HK-2 (cell line): ENCODE measurements around the gene NUTM2F.
"Not testable (repeated sequence)": the region's sequence is repeated elsewhere in the genome, so short reads cannot be mapped to it uniquely, and the experiment has no call there.

Experiments
- DNase-seq: peaks from one replicate; pipeline ENCODE4 v3.0.0-alpha.2; 2018; ENCODE audit not compliant: unreplicated experiment

NUTM2F gene, protein sequence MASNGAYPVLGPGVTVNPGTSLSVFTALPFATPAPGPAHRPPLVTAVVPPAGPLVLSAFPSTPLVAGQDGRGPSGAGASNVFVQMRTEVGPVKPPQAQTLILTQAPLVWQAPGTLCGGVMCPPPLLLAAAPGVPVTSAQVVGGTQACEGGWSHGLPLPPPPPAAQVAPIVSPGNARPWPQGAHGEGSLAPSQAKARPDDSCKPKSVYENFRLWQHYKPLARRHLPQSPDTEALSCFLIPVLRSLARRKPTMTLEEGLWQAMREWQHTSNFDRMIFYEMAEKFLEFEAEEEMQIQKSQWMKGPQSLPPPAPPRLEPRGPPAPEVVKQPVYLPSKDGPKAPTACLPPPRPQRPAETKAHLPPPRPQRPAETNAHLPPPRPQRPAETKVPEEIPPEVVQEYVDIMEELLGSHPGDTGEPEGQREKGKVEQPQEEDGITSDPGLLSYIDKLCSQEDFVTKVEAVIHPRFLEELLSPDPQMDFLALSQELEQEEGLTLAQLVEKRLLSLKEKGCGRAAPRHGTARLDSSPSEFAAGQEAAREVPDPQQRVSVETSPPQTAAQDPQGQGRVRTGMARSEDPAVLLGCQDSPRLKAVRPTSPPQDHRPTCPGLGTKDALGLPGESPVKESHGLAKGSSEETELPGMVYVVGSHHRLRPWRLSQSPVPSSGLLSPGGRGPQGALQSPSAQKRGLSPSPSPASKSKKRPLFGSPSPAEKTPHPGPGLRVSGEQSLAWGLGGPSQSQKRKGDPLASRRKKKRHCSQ

DNA sequence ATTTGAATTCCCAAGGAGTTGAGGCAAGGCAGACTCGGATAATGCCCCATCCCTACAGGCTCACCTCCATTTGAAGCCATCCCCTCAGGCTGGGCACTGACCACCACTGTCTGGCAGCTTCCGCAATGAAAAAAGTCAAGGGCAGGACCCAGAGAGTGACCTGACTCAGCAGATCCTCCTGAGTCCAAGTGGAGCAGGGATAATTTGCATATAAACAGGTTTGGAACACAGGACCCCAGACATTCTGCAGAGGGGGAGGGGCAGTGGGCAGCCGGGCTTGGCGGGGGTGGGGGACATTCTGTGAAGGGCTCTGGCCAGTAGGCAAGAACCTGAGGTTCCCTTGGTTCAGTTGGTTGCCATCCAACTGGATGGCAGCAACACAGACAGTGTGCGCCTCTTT, at the start of gene NUTM2F:
TSS of gene NUTM2F (minus strand) at position 101 of the 400 bp plus-strand sequence. CDS start at position 80, 21 bp downstream.
- not testable (repeated sequence) for DNase-seq

DNA sequence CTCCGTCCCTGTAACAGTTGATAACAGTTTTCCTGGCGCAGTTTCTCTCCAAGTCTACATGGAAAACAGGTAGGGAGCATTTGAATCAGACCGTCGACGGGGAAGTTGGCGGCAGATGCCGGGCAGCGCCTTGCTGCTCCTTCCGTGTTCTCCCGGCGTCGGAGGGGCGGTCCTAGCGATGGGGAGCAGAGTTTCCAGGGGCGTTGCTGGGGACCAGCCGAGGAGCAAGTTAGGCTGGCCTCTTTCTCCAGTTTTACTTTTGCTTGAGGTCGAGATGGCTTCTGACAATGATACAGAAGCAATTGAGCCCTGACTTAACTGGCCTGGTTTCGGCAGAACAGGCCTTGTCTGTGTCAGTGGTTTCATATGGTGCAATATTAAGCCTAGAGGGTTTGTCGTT, 46.8 kb upstream of the NUTM2F start:
- DNase-seq = peak; percentile 2

DNA sequence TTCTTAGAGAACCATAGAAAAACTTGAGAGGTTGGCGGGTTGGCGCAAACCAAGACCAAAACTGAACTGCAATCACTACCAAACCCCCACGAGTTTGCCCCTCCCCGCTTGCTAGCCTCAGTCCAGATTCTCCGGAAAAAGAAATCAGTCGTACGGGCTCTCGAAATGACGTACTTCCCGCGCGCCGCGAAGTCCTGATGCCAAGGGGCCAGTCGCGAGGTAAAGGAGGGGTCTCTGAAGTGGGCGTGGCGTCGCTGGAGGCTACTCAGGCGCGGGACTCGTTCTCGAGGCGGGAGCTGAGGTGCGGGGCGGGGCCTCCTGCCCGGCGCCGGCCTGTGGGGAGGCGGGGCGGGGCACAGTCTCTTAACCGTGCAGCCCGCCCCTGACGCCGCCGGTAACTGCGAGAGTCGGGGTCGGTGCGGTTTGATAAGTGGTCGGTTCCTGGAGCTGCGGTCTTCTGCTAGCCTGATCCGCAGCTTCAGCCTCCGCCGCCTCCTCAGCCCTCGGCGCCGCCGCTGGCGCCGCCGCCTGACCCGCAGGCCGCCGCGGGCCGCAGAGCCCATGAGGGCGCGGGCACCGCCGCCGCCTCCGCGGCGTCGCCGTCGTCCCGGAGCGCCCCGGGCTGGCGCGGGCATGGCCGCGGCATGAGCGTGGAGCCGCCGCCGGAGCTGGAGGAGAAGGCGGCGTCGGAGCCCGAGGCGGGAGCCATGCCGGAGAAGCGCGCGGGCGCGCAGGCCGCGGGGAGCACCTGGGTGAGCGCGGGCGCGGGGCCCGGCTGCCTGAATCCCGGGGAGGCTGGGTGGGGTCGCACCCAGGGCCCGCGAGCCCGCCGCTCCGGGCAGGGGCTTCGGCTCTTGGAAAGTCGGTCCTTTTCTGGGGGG, 46.0 kb upstream of the NUTM2F start:
- DNase-seq = peak; percentile 85

DNA sequence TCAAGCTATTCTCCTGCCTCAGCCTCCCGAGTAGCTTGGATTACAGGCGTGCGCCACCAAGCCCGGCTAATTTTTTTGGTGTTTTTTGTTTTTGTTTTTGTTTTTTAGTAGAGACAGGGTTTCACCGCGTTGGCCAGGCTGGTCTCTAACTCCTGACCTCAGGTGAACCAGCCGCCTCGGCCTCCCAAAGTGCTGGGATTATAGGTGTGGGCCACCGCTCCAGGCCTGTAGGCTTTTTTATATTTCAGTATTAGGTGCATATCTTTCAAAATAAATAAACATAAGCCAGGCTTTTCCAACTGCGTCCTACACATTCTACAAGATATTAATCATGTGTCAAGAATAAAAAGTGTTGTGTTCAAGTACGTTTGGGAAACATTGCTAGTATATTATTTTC, 45.3 kb upstream of the NUTM2F start:
- not testable (repeated sequence) for DNase-seq

DNA sequence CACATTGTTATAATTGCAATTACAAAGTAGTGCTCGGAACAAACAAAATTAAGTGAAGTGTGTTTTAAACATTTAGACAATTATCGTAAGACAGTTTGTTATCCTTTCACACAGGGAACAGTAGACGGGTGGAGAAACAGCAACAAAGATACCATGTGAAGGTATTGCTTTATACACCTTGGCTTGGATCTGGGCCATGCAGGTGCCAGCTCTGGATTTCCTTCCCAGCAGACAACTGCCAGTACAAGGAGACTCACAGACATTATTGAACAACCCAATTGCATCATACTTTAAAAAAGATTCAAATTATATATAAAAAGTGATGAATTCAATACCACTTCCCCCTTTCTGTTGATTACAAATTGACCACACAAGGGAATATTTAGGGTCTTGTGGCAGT, 41.8 kb upstream of the NUTM2F start:
- not testable (repeated sequence) for DNase-seq

DNA sequence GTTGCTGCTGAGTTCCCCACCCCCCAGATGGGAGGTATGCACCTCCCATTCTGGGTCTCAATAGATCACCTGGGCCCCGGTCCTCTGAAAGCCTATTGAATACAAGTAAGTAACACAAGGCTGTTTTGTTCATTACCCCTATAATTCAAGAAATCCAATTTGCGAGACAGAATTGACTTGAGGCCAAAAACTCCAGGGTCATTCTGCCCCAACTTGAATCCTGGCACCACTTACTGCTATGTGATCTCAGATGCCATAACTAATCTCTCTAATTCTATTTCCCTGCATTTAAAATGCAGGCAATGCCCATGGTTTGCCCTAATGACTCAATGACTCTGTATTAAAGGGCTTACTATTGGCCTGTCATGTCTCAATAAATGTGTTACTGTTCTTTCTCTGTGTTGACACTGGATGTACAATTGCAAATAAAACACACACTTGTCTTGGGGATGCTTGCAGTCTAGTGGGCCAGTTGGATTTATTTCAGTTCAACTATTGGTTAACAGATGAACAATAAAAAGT, 35.7 kb upstream of the NUTM2F start:
- not testable (repeated sequence) for DNase-seq

DNA sequence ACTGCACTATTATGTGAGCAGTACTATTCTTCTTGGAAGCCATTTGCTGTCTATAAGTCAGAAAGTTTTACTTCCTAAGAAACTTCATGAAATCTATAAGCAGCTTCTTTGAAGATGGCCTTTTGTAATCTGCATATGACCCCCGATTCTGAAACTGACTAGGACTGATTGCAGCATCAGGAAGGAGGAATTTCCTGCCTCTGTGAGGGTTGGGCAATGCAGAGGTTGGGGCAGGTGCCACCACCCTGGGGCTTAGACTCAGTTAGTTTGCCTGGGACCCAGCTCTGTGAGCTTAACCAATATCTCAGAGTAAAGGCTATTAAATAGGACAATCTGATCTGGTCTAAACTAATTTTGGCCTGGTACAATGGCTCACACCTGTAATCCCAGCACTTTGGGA, 28.7 kb upstream of the NUTM2F start:
- DNase-seq = not testable (repeated sequence)

DNA sequence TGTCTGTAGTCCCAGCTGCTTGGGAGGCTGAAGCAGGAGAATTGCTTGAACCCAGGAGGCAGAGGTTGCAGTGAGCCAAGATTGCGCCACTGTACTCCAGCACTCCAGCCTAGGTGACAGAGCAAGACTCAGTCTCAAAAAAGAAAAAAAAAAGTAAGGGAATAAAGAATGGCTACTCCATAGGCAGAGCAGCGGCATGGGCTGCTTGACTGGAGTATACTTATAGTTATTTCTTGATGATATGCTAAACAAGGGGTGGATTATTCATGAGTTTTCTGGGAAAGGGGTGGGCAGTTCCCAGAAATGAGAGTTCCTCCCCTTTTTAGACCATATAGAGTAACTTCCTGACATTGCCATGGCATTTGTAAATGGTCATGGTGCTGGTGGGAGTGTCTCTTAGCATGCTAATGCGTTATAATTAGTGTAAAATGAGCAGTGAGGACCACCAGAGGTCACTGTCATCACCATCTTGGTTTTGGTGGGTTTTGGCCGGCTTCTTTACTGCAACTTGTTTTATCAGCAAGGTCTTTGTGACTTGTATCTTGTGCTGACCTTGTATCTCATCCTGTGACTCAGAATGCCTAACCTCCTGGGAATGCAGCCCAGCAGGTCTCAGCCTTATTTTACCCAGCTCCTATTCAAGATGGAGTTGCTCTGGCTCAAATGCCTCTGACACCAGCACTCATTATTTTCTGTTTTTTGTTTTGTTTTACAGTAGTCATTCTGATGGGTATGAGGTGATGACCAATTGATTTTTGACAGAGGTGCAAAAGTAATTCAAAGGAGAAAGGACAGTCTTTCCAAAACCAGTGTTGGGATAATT, 23.7 kb upstream of the NUTM2F start:
- not testable (repeated sequence) for DNase-seq

DNA sequence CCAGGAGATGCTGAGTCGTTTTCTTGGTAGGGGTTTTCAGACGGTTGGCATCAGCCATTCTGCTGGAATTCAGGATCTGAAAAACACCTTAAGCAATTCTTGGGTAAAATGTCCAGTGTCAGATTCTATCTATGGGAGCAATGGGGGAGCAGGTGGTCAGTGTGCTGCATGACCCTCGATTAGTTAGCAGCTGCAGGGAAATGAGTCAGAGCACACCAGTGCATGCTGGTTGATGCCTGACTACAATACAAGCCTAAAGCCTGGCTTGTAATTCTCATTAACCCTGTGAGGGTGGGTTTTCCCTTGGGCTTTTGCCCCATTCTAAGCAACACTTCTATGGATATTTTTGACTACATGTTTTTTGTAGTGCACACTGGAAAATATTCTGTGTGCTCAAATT, 20.3 kb upstream of the NUTM2F start:
- DNase-seq = not testable (repeated sequence)

DNA sequence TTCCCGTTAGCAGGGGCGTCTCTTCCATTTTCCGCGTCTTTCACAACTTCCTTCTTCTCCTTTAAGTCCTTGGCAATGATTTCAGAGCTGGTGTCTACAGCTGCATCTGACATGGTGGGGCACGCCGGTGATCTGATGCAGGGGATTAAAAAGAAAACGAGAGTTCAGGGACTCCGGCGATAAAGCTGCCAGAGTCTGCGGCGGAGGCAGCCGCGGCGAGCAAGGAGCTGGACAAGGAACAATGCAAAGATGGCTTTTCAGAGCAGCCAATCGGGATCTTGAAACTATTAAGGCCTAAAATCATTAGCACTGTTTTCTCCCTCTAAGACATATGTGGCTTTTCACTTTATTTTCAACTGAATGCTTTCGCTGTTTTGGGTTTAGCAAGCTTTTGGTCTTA, 19.0 kb upstream of the NUTM2F start:
- DNase-seq = not testable (repeated sequence)

DNA sequence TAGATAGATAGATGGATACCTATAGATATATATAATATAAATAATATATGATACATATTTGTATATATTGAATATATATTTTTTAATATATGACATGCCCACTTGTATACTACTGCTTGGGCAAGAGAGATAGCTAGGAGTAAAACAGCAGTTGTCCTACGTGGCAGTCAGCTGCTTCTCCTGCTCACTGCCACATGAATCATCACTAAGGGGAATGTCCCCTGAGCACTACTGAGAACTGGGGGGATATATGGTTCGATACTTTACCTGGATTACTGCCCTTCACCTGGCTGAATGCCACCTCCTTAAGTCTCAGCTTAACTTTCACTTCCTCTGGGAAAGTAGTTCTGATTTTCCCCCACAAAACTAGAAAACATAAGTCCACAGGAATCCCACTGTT, 13.3 kb upstream of the NUTM2F start:
- DNase-seq = not testable (repeated sequence)

DNA sequence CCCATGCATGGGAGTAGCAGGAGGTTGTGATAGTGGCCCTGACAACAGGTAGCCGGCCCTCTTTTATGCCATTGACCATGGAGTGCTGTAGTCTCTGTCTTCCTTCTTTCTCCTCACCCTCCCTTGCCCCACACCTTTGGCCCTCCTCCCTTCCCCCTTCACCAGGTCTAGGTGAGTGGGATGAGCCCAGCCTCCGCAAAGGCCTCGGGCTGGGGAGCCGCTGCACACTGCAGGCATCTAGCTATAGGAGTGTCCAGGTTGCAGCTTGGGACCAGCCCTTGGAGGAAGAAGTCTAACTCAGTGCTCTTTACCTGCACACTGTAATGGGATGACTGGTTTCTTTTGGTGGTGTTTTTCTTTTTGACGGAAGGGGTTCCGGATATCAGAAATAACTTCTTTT, 12.3 kb upstream of the NUTM2F start:
- not testable (repeated sequence) for DNase-seq

DNA sequence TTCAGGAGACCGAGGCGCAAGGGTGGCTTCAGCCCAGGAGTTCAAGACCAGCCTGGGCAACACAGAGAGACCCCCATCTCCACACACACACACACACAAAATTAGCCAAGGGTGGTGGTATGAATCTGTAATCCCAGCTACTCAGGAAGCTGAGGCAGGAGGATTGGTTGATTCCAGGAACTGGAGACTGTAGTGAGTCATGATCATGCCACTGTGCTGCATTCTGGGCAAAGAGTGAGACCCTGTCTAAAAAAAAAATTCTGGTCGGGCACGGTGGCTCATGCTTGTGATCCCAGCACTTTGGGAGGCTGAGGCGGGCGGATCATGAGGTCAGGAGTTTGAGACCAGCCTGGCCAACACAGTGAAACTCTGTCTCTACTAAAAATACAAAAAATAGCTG, 11.2 kb upstream of the NUTM2F start:
- DNase-seq = not testable (repeated sequence)

DNA sequence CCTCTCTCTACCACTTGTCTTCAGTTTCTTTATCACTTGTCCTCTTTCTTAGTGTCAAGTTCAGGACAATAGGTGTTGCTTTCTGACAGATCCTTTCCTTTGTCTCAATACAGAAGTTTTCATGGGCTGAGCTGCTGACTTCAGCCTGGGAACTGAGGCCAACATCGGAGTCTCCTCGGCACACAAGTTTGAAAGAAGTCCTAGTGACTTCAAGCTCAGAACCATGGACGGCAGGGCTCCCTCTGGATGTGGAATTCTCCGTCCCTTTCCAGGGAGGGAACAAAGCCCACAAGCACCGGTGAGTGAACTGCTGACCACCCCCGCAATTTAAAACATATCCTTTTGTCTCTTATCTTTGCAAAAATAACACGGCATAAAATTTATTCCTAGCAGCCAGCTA, 10.3 kb upstream of the NUTM2F start:
- not testable (repeated sequence) for DNase-seq

DNA sequence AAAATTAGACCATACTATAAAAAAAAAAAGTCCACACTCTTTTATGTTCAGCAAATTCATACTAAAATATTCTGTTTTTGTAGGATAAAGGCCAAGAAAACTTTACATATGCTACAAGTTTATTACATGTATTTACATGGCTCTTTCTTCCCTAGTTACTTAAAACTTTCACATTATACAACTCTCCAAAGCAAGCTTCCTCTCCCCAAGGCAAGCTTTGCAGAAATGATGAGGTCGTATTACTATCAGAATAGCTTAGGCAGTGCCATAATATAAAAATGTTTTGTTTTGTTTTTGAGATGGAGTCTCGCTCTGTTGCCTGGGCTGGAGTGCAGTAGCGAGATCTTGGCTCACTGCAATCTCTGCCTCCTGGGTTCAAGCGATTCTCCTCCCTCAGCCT, 8.0 kb upstream of the NUTM2F start:
- not testable (repeated sequence) for DNase-seq

DNA sequence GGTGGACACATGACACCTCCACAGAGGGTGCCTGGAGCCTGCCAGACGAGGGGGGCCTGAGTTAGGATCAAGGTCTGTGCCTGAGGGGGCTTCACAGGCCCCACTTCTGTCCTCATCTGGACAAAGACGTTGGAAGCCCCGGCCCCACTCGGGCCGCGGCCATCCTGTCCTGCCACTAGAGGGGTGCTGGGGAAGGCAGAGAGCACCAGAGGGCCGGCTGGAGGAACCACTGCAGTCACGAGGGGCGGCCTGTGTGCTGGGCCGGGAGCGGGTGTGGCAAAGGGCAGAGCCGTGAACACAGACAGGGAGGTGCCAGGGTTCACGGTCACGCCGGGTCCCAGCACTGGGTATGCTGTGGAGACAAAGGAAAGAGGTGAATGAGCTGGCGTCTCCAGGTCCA, 2.9 kb downstream of the NUTM2F start:
- DNase-seq = not testable (repeated sequence)

DNA sequence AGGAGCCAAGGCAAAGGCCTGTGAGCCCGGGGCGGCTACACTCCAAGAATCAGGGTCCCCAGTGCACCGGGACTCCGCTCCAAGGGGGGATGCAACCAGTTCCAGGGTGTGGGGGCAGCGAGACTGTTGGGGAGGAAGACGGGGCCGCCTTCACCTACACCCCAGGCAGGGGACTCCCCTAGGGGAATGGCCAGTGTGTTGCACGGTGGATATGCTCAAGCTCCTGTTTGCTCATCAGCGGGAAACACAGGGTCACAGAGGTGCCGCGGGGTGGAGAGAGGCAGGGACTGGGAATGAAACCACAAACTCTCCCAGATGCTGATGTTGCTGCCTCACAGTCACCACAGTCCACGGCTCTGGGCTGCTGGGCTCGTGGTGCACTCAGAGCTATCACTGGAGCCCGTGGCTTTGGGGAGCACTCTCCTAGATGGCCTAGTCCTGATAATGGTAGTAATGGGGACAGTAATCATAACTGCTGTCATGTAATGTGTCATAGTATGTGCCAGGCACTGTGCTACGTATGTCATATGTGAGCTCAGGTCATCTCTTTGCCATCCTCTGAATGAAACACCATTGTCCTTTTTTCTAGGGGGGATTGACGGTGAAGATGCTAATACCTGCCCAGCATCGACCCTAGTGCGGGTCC, 5.2 kb downstream of the NUTM2F start:
- DNase-seq = not testable (repeated sequence)

DNA sequence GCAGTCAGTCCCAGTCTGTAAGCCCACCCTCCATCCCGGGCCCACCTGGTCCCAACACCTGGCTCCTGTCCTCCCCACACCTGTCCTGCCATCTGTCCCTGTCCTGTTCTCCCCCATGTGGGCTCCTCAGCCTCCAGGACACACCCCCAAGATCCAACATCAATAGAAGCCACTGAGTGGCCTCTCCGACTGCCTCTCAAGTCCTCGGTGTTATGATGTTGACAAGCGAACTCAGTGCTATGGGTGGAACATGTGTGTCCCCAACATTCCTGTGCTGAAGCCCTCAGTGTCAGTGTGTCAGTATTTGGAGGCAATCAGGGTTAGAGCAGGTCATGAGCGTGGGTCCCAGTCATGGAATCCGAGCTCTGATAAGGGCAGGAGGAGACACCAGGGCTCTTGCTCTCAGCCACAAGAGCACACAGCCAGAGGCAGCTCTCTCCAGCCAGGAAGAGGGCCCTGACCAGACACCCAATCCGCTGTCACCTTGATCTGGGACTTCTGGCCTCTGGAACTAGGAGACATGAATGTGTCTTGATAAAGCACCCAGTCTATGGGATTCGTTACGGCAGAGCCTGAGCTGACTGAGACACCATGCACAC, 6.0 kb downstream of the NUTM2F start:
- not testable (repeated sequence) for DNase-seq

DNA sequence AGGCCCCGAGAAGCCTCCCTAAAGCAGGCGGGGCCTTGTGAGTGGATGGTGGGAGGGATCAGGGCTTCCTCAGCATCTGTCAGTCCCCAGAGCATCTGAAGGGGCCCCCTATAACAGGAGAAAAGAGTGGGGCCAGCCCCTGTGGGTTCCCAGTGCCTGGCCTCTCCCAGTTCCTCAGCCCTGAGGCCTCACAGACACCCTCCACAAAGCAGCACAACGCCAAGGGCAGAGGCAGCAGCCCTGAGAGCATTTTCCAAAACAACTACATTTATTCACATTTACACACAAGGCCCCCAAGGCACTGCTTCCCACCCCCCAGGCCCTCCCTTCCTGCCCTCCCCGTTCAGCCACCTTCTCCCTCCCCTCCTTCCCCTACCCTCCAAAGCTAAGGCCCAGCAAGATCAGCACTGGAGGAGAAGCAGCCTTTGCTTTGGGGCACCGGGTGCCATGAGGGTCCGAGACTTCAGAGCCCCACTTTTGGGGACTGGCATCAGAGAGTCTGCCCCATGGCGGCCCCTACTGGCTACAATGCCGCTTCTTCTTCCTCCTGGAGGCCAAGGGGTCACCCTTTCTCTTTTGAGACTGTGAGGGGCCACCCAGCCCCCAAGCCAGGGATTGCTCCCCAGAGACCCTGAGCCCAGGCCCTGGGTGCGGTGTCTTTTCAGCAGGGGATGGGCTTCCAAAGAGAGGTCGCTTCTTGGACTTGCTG, 10.3 kb downstream of the NUTM2F start:
- not testable (repeated sequence) for DNase-seq
